ENCODE results near the gene CCDC88C.

CCDC88C gene

GRCh38 chr14:91303924-91304229 lies 113.7 kb downstream of the CCDC88C start:
- DNase-seq = no peak

GRCh38 chr14:91303091-91303923 lies 114.3 kb downstream of the CCDC88C start:
- peak; percentile 37 for DNase-seq

GRCh38 chr14:91302391-91302790 lies 115.2 kb downstream of the CCDC88C start:
- peak; percentile 29 for DNase-seq

- DNase-seq = no peak
Measured at GRCh38 chr14:91300957-91301356, 116.7 kb downstream of the CCDC88C start.

- no peak for DNase-seq
Measured at GRCh38 chr14:91300283-91300895, 117.2 kb downstream of the CCDC88C start.

GRCh38 chr14:91299121-91300115 lies 118.2 kb downstream of the CCDC88C start:
- DNase-seq = peak; percentile 11

GRCh38 chr14:91298576-91298975 lies 119.0 kb downstream of the CCDC88C start:
- DNase-seq = no peak

- DNase-seq = no peak
Measured at GRCh38 chr14:91297081-91297711, 120.4 kb downstream of the CCDC88C start.

GRCh38 chr14:91295851-91296796 lies 121.5 kb downstream of the CCDC88C start:
- DNase-seq = no peak

- no peak for DNase-seq
Measured at GRCh38 chr14:91295276-91295845, 122.3 kb downstream of the CCDC88C start.

- DNase-seq = no peak
Measured at GRCh38 chr14:91294153-91294552, 123.5 kb downstream of the CCDC88C start.

- DNase-seq = no peak
Measured at GRCh38 chr14:91293281-91293680, 124.3 kb downstream of the CCDC88C start.

- no peak for DNase-seq
Measured at GRCh38 chr14:91292491-91292890, 125.1 kb downstream of the CCDC88C start.

GRCh38 chr14:91291786-91292405 lies 125.7 kb downstream of the CCDC88C start:
- DNase-seq = no peak

- no peak for DNase-seq
Measured at GRCh38 chr14:91290986-91291385, 126.6 kb downstream of the CCDC88C start.

GRCh38 chr14:91289464-91289863 lies 128.2 kb downstream of the CCDC88C start:
- DNase-seq = no peak

GRCh38 chr14:91288876-91289275 lies 128.7 kb downstream of the CCDC88C start:
- no peak for DNase-seq

- DNase-seq = peak; percentile 66
Measured at GRCh38 chr14:91286530-91286937, 131.1 kb downstream of the CCDC88C start.

- no peak for DNase-seq
Measured at GRCh38 chr14:91284791-91285548, 132.7 kb downstream of the CCDC88C start.
